Hepatocyte (in vitro differentiated cells): Measurements from ENCODE around the gene SLC9A6. TPM values are rescaled to one million over a fixed set of nuclear protein-coding genes. Genes with fewer than 3 reads are reported as not detected.

Experiments
- DNase-seq: peaks from one replicate; pipeline ENCODE4 v3.0.0-alpha.2; 2016; ENCODE audit warnings: low spot score
- H2AFZ ChIP-seq: fragments of 200-600 bp; sonication (generic); 2 replicates; pipeline ENCODE4 v1.6.0; 2016; ENCODE audit warnings: antibody characterized with exemption, mild to moderate bottlenecking
- H3K27ac ChIP-seq: fragments of 200-600 bp; sonication (generic); 2 replicates; pipeline ENCODE4 v1.5.1; 2016; ENCODE audit warnings: mild to moderate bottlenecking
- H3K27me3 ChIP-seq: fragments of 200-600 bp; sonication (generic); 2 replicates; pipeline ENCODE4 v1.6.1; 2016
- H3K36me3 ChIP-seq: fragments of 200-600 bp; sonication (generic); replicated peaks from 2 replicates; pipeline ENCODE4 v1.5.1; 2016; ENCODE audit warnings: low read depth; ENCODE audit not compliant: insufficient read depth
- H3K4me1 ChIP-seq: fragments of 200-600 bp; sonication (generic); 2 replicates; pipeline ENCODE4 v1.5.1; 2016; ENCODE audit warnings: mild to moderate bottlenecking, moderate library complexity; ENCODE audit not compliant: insufficient read depth
- H3K4me2 ChIP-seq: fragments of 200-600 bp; sonication (generic); 2 replicates; pipeline ENCODE4 v1.6.0; 2016
- H3K4me3 ChIP-seq: fragments of 200-600 bp; sonication (generic); 2 replicates; pipeline ENCODE4 v1.5.1; 2016; ENCODE audit warnings: mild to moderate bottlenecking
- H3K79me2 ChIP-seq: fragments of 200-600 bp; sonication (generic); 2 replicates; pipeline ENCODE4 v1.6.0; 2017; ENCODE audit warnings: mild to moderate bottlenecking
- H3K9me2 ChIP-seq: fragments of 200-600 bp; sonication (generic); replicated peaks from 2 replicates; pipeline ENCODE4 v1.6.0; 2017; ENCODE audit warnings: mild to moderate bottlenecking; ENCODE audit not compliant: insufficient read depth
- H3K9me3 ChIP-seq: fragments of 200-600 bp; sonication (generic); 2 replicates; pipeline ENCODE4 v1.5.1; 2016; ENCODE audit warnings: low read depth, mild to moderate bottlenecking
- H4K20me1 ChIP-seq: fragments of 200-600 bp; sonication (generic); 2 replicates; pipeline ENCODE4 v1.6.0; 2016; ENCODE audit warnings: mild to moderate bottlenecking; ENCODE audit not compliant: insufficient read depth, poor library complexity, severe bottlenecking
- EZH2 ChIP-seq: fragments of 200-600 bp; sonication (generic); IDR thresholded peaks from 2 replicates; pipeline ENCODE4 v1.6.1; 2016; ENCODE audit warnings: antibody characterized with exemption, mild to moderate bottlenecking, borderline replicate concordance
- EZH2phosphoT487 ChIP-seq: fragments of 200-600 bp; sonication (generic); IDR thresholded peaks from one replicate; pipeline ENCODE4 v1.6.1; 2018; ENCODE audit warnings: antibody characterized with exemption, mild to moderate bottlenecking, low read depth, moderate library complexity; ENCODE audit not compliant: unreplicated experiment, severe bottlenecking
- WGBS: methylation state at CpG from one replicate; pipeline ENCODE4 v1.1.6; 2016; ENCODE audit warnings: low lambda C conversion rate; ENCODE audit errors: missing lambda C conversion rate; 5-methylcytosine and 5-hydroxymethylcytosine counted together
- polyA plus RNA-seq: library from polyadenylated mRNA; unstranded; fragments of >200 nt; fragmentation: Nextera tagmentation; extraction: Ambion mirVana; gene quantifications from 2 replicates; pipeline ENCODE4 v1.2.1, GENCODE V29; 2016
- total RNA-seq: library from RNA; depleted of rRNA; stranded (reverse); fragments of >200 nt; gene quantifications from 2 replicates; pipeline ENCODE4 v1.2.3, GENCODE V29; 2014
- TF ChIP-seq, protein P1 (sequence below): fragments of 200-600 bp; sonication (generic); IDR thresholded peaks from 2 replicates; pipeline ENCODE4 v1.5.1; 2016; ENCODE audit warnings: antibody characterized with exemption, mild to moderate bottlenecking; ENCODE audit not compliant: poor library complexity

Gene SLC9A6
- total and polyA plus RNA-seq, 2 experiments from 2014 or later, result 9.6 to 21.6 TPM

- no peaks in the 10 kb centered on the region for H3K36me3 ChIP-seq
- no peak overlapping the region for H3K4me2 ChIP-seq
- no peaks in the 10 kb centered on the region for H3K9me3 ChIP-seq
- no peaks in the 10 kb centered on the region for H3K79me2 ChIP-seq
- H3K4me3 ChIP-seq, result no peak overlapping the region
- no peaks in the 10 kb centered on the region for H3K27me3 ChIP-seq
- no peaks in the 10 kb centered on the region for H3K4me1 ChIP-seq
- H2AFZ ChIP-seq, result no peak overlapping the region
- peak overlapping the region; percentile 51 for H3K27ac ChIP-seq
- TF ChIP-seq, protein P1, sequence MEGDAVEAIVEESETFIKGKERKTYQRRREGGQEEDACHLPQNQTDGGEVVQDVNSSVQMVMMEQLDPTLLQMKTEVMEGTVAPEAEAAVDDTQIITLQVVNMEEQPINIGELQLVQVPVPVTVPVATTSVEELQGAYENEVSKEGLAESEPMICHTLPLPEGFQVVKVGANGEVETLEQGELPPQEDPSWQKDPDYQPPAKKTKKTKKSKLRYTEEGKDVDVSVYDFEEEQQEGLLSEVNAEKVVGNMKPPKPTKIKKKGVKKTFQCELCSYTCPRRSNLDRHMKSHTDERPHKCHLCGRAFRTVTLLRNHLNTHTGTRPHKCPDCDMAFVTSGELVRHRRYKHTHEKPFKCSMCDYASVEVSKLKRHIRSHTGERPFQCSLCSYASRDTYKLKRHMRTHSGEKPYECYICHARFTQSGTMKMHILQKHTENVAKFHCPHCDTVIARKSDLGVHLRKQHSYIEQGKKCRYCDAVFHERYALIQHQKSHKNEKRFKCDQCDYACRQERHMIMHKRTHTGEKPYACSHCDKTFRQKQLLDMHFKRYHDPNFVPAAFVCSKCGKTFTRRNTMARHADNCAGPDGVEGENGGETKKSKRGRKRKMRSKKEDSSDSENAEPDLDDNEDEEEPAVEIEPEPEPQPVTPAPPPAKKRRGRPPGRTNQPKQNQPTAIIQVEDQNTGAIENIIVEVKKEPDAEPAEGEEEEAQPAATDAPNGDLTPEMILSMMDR, result no peak
- TF ChIP-seq EZH2 (no peak), EZH2phosphoT487 (no peak)
- WGBS, result 78% methylated on average over 5 of the region's 5 CpGs
- H3K9me2 ChIP-seq, result no peaks in the 10 kb centered on the region
- no peaks in the 10 kb centered on the region for H4K20me1 ChIP-seq
- DNase-seq, result peak; percentile 14
Observed at GRCh38 chrX:136055651-136056221, 70.5 kb downstream of the SLC9A6 start.

DNA sequence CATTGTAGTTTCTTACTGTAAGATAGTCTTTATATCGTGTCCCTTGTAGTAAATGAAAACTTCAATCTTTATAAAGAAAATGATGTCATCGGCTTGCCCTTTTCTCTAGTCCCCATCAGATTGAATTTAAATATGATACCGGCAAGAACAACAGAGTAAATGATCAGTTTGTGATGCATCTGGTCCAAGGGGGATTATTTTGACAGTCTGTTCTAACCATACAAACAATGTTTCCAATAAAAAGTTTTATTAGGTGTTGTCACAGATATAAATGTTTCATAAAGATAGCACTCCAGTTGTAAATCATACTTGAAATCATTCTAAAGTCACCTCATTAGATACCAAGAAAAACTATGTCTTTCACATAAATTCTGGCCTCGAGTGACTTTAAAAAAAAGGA, 72.3 kb downstream of the SLC9A6 start:
- 67% methylated on average over 4 of the region's 4 CpGs for WGBS
- Histone ChIP-seq H3K27ac (no peak overlapping the region), H2AFZ (no peak overlapping the region), H3K9me2 (no peaks in the 10 kb centered on the region), H3K27me3 (no peaks in the 10 kb centered on the region), H3K4me3 (no peak overlapping the region), H3K9me3 (no peaks in the 10 kb centered on the region), H3K4me1 (no peaks in the 10 kb centered on the region), H3K4me2 (no peak overlapping the region), H3K79me2 (no peaks in the 10 kb centered on the region), H3K36me3 (no peaks in the 10 kb centered on the region), H4K20me1 (no peaks in the 10 kb centered on the region)
- TF ChIP-seq EZH2 (no peak), EZH2phosphoT487 (no peak)
- TF ChIP-seq, protein P1, result no peak
- DNase-seq, result no peak

GRCh38 chrX:136059350-136059749, 74.1 kb downstream of the SLC9A6 start:
- TF ChIP-seq EZH2phosphoT487 (no peak), EZH2 (no peak)
- TF ChIP-seq, protein P1, result no peak
- Histone ChIP-seq H3K4me2 (no peak overlapping the region), H3K79me2 (no peaks in the 10 kb centered on the region), H3K36me3 (no peaks in the 10 kb centered on the region), H3K27ac (no peak overlapping the region), H3K9me3 (no peaks in the 10 kb centered on the region), H4K20me1 (no peaks in the 10 kb centered on the region), H2AFZ (no peak overlapping the region), H3K4me1 (no peaks in the 10 kb centered on the region), H3K27me3 (no peaks in the 10 kb centered on the region), H3K9me2 (no peaks in the 10 kb centered on the region), H3K4me3 (no peak overlapping the region)
- DNase-seq, result no peak
- WGBS, result 82% methylated on average over 2 of the region's 2 CpGs
